GM18867 (cell line): Measurements from ENCODE around the gene PAK4.
"Not testable (repeated sequence)": the region's sequence is repeated elsewhere in the genome, so short reads cannot be mapped to it uniquely, and the experiment has no call there.

Source experiments
- ATAC-seq: cut with Tn5 transposase; IDR thresholded peaks from one replicate; pipeline ENCODE4 v1.9.1; 2021; ENCODE audit warnings: mild to moderate bottlenecking, moderate library complexity; ENCODE audit not compliant: unreplicated experiment

PAK4 gene

GRCh38 chr19:39128516-39129079 lies 3.0 kb downstream of the PAK4 start:
- ATAC-seq, result no peak

GRCh38 chr19:39129116-39129515 lies 3.5 kb downstream of the PAK4 start:
- ATAC-seq, result no peak

- ATAC-seq, result no peak
Observed at GRCh38 chr19:39130337-39131254, 5.0 kb downstream of the PAK4 start.

DNA sequence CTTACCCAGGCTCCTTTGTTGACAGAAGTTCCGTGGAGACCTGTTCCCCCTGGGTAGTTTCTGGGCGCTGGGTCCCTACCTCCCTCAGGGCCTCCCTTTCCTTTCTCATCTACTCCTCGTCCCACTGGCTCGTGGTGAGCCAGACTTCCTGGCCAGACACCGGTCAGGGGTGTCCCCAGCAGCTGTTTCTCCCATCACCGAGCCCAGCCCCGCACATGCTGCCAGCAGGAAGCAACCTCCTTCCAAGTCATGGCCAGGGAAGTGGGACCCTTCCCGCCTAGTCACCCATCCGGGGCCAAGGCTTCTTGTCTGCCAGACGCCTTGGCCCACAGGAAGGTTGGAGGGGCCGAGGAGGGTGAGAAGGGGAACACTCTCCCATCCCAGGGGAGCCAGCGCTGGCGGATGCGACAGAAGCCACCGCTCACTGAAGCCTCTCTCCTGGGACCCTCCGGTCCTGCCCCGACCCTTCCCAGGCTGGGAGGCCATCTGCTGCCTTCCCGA lies 5.7 kb downstream of the PAK4 start:
- no peak for ATAC-seq

GRCh38 chr19:39132344-39132969 lies 6.9 kb downstream of the PAK4 start:
- ATAC-seq, result no peak

GRCh38 chr19:39133431-39134270 lies 8.1 kb downstream of the PAK4 start:
- no peak for ATAC-seq

DNA sequence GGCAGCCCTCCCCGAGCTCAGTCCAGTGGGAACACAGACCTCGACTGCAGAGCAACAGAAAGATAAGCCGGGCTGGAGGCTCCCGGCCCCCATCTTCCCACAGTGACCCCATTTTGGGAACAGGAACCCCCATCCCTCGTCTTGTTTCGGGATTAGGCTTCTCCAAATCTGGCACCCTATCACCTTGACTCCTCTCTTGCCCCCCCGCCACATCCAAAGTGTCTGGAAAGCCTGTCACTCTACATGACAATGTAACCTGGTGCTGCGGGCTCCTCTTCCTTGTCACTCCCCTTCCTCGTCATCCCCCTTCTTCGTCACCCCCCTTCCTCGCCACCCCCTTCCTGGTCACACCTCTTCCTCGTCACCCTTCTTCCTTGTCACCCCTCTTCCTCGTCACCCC lies 10.1 kb downstream of the PAK4 start:
- ATAC-seq, result no peak

GRCh38 chr19:39136225-39136940 lies 10.8 kb downstream of the PAK4 start:
- no peak for ATAC-seq

GRCh38 chr19:39137131-39137530 lies 11.5 kb downstream of the PAK4 start:
- ATAC-seq, result no peak

- no peak for ATAC-seq
Observed at GRCh38 chr19:39138221-39139211, 12.9 kb downstream of the PAK4 start.

DNA sequence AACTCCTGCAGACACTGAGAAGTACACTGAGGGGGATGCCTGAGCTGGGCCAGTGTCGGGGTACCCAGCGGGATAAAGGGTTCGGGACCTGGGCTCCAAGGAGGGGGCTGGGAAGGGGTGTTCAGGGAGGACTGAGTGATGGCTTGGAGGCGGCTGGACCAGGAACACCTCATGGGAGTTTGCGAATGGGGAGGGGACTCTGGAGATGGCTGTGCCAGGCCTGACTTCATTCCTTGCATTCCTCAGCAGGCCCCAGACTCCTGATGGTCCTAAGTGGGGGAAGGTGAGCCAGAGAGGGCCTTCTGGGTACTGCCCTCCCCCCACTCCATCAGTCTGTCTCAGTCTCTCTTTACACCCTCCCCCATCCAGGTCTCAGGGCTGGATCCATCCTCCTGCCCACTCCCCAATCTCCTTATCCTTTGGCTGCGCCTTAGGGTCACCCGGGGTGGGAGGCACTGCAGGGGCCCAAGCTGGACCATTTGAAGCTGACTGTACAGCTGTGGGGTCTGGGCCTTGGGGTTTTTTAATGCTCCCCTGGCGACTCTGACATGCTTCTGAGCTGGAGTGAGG lies 13.8 kb downstream of the PAK4 start:
- ATAC-seq, result no peak

- ATAC-seq, result no peak
Observed at GRCh38 chr19:39139971-39140453, 14.4 kb downstream of the PAK4 start.

- no peak for ATAC-seq
Observed at GRCh38 chr19:39140594-39140993, 15.0 kb downstream of the PAK4 start.

DNA sequence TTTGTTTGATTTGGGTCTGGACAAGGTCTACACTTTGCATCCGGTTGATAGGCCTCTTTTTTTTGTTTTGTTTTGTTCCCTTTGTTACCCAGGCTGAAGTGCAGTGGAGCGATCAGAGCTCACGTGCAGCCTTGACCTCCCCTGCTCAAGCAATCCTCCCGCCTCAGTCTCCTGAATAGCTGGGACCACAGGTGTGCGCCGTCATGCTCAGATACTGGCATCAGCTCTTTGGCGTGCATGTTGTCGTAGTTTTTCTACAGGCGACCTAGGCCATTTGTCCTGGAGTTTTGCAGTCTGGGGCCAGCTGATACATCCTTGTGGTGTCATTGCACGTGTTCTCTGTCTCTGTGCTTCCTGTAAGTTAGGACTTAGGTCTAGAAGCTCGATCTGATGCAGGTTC lies 16.3 kb downstream of the PAK4 start:
- no peak for ATAC-seq

DNA sequence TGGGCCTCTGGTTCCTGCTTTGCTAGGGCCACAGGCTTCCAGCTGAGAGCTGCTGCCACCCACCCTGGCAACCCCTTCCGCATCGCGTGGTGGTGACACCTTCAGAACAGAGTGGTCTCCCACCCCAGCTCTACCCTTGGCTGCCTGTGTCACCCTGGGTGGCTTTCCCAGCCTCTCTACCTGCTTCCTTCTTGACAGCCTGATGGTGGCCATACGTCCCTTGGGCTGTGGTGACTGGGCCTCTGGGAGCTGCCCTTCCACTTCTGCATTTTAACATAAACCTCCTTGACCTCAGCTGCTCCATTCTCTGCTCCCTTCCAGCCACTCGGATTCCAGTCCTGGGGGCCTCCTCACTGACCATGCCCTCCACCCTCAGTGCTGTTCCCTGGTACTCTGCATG lies 17.0 kb downstream of the PAK4 start:
- ATAC-seq, result no peak

GRCh38 chr19:39143757-39144289 lies 18.2 kb downstream of the PAK4 start:
- not testable (repeated sequence) for ATAC-seq

- ATAC-seq, result no peak
Observed at GRCh38 chr19:39144290-39145071, 18.9 kb downstream of the PAK4 start.
